GM19395 (cell line): ENCODE measurements around the gene KDM7A.

Source experiments
- ATAC-seq: cut with Tn5 transposase; IDR thresholded peaks from one replicate; pipeline ENCODE4 v1.9.1; 2021; ENCODE audit warnings: mild to moderate bottlenecking, moderate library complexity; ENCODE audit not compliant: unreplicated experiment

Gene KDM7A

GRCh38 chr7:140035400-140036223 is 141.2 kb downstream of the KDM7A start:
- no peak for ATAC-seq
